HepG2 (cell line): ENCODE measurements around the gene EPB42.
A peak's percentile ranks its signal among the peaks of the same experiment; 100 is the strongest.

ENCODE experiments used
- RAD21 ChIP-seq: fragments of 450-650 bp; formaldehyde crosslinking; IDR thresholded peaks from 2 replicates; pipeline ENCODE4 v1.5.0; 2020; ENCODE audit warnings: mild to moderate bottlenecking
- ZNF792 ChIP-seq: IDR thresholded peaks from 2 replicates; pipeline ENCODE4 v1.6.1; 2016
- TF ChIP-seq, protein P1 (sequence below): sonication (generic); formaldehyde crosslinking; IDR thresholded peaks from 2 replicates; pipeline ENCODE4 v1.5.0; 2020; ENCODE audit warnings: mild to moderate bottlenecking, missing genetic modification reagents, moderate library complexity

DNA sequence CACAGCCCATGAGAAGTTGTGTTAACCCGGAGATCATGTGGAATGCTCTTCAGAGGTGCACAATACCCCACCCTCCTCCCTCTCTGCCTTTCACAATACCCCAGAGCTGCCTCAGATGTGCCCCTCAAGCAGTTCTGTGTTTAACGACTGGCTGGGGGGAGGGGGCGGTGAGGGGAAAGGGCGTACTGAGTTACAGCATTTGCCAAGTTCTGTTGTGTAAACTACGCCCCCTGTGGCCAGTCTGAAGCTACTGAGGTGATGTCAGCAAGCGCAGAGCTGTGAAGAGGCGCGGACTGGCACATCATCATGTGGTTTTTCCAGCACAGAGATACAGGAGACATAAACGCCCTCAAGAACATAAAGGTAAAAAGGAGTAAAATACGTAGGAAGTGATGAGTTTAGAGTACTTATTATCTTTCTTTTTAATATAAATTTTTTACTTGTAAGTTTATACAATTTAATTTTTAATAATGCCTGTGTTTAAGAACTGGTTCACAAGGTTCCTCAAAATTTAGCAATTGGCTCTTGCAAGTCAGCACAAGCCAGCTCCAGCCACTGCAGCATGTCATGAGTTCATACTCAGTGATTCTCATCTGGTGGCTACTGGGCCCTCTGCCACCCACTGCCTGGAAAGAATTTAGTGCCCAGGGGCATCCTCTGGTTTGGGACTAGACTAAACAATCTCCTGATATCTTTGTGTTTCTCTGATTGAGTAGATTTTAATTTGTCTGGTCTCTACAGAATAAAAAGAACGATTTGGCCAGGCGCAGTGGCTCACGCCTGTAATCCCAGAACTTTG, 1.7 kb downstream of the EPB42 start:
- TF ChIP-seq ZNF792 = no peak
- TF ChIP-seq, protein P1, sequence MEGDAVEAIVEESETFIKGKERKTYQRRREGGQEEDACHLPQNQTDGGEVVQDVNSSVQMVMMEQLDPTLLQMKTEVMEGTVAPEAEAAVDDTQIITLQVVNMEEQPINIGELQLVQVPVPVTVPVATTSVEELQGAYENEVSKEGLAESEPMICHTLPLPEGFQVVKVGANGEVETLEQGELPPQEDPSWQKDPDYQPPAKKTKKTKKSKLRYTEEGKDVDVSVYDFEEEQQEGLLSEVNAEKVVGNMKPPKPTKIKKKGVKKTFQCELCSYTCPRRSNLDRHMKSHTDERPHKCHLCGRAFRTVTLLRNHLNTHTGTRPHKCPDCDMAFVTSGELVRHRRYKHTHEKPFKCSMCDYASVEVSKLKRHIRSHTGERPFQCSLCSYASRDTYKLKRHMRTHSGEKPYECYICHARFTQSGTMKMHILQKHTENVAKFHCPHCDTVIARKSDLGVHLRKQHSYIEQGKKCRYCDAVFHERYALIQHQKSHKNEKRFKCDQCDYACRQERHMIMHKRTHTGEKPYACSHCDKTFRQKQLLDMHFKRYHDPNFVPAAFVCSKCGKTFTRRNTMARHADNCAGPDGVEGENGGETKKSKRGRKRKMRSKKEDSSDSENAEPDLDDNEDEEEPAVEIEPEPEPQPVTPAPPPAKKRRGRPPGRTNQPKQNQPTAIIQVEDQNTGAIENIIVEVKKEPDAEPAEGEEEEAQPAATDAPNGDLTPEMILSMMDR (CRISPR knock-in tag) = peak; percentile 29; the same call in 1 of the 2 replicates
- TF ChIP-seq RAD21 = no peak
